ENCODE data around the gene SGCD.

- TF ChIP-seq POLR2A (IDR thresholded peaks at IDR 0.05): no peak
- no peak for TF ChIP-seq CTCF (IDR thresholded peaks at IDR 0.05)
- TF ChIP-seq POLR2AphosphoS5 (IDR thresholded peaks at IDR 0.05): no peak
- no peak for TF ChIP-seq EP300 (IDR thresholded peaks at IDR 0.05)
Observed at GRCh38 chr5:156505101-156505500, 178.1 kb downstream of the SGCD start.

Measured in stomach (tissue), 4 donors.